Panc1 (cell line): ENCODE results near the gene MFSD2A. TPM values are rescaled to one million over a fixed set of nuclear protein-coding genes. Genes with fewer than 3 reads are reported as not detected.

ENCODE experiments used
- ATAC-seq: fragments of 200-7000 bp; cut with Tn5 transposase; 2 replicates; pipeline ENCODE4 v1.9.1; 2020; ENCODE audit warnings: mild to moderate bottlenecking, moderate library complexity
- BruUV-seq: library from RNA; stranded (reverse); fragments of 400-500 nt; replicated peaks from 2 replicates; lab custom pipeline; 2021; lab: Mats Ljungman, UMichigan
- CTCF ChIA-PET: fragments of 300-600 bp; sonication (Branson Sonifier 250); formaldehyde crosslinking; loops from one replicate; lab custom pipeline; 2022; ENCODE audit warnings: antibody characterized with exemption; lab: Charles Lee
- POLR2A ChIA-PET: fragments of 300-600 bp; sonication (Branson Sonifier 250); formaldehyde crosslinking; loops from one replicate; lab custom pipeline; 2022; ENCODE audit warnings: antibody characterized with exemption; lab: Charles Lee
- DNase-seq: peaks from one replicate; pipeline ENCODE4 v3.0.0-alpha.2; 2010; ENCODE audit warnings: low read depth, low spot score
- H3K27ac ChIP-seq: 2 replicates; pipeline ENCODE4 v1.5.1; 2011; ENCODE audit warnings: mild to moderate bottlenecking, low read length, inconsistent platforms
- H3K27me3 ChIP-seq: fragments of 200-500 bp; sonication (Bioruptor generic); 2 replicates; pipeline ENCODE4 v1.6.0; 2014; ENCODE audit warnings: low read length, inconsistent platforms; ENCODE audit not compliant: control insufficient read depth, insufficient read depth
- H3K36me3 ChIP-seq: fragments of 200-500 bp; sonication (Bioruptor generic); 2 replicates; pipeline ENCODE4 v1.5.1; 2014; ENCODE audit warnings: inconsistent platforms, mild to moderate bottlenecking, low read length, moderate library complexity; ENCODE audit not compliant: control insufficient read depth, insufficient read depth
- H3K4me1 ChIP-seq: 2 replicates; pipeline ENCODE4 v1.5.1; 2011; ENCODE audit warnings: inconsistent platforms, mild to moderate bottlenecking, low read length, moderate library complexity; ENCODE audit not compliant: control insufficient read depth, insufficient read depth
- H3K4me3 ChIP-seq, 2 experiments: 2 replicates each; pipeline ENCODE4 v1.5.1; 2011 to 2012; ENCODE audit warnings: low read depth in 2 of 2, low read length in 2 of 2, mild to moderate bottlenecking in 2 of 2, inconsistent platforms in 1 of 2, moderate library complexity in 1 of 2
- H3K9me3 ChIP-seq: fragments of 200-500 bp; sonication (Bioruptor generic); 2 replicates; pipeline ENCODE4 v1.5.1; 2014; ENCODE audit warnings: low read depth, mild to moderate bottlenecking, inconsistent platforms, low read length, moderate library complexity; ENCODE audit not compliant: control insufficient read depth, insufficient read depth
- POLR2AphosphoS5 ChIP-seq: IDR thresholded peaks from 2 replicates; pipeline ENCODE4 v1.6.1; 2012; ENCODE audit warnings: mild to moderate bottlenecking, low read depth, low read length, moderate library complexity
- SIN3A ChIP-seq: IDR thresholded peaks from 2 replicates; pipeline ENCODE4 v1.6.1; 2012; ENCODE audit warnings: low read depth, mild to moderate bottlenecking, low read length, moderate library complexity, borderline replicate concordance; ENCODE audit not compliant: insufficient read depth
- TCF7L2 ChIP-seq: IDR thresholded peaks from 2 replicates; pipeline ENCODE4 v1.6.1; 2011; ENCODE audit warnings: mild to moderate bottlenecking, low read depth, low read length, inconsistent platforms
- in situ Hi-C: cut with HindIII; loops from 2 replicates; pipeline ENCODE4 v1.10.0; 2016; ENCODE audit warnings: low sequenced_read_pairs, low pct_unique_long_range_greater_than_20kb
- intact Hi-C: fragments of 100-400 bp; cut with micrococcal nuclease; formaldehyde crosslinking; loops from one replicate; pipeline ENCODE4 v1.10.0; 2022; ENCODE audit not compliant: unreplicated experiment
- total RNA-seq: library from RNA; stranded (reverse); gene quantifications from one replicate; pipeline ENCODE4 v1.2.1, GENCODE V29; 2021; ENCODE audit not compliant: unreplicated experiment
- TF ChIP-seq, protein P1 (sequence below): fragments of 450-650 bp; IDR thresholded peaks from 2 replicates; pipeline ENCODE4 v1.5.1; 2017; ENCODE audit warnings: mild to moderate bottlenecking
- TF ChIP-seq, protein P2 (sequence below), 2 experiments: IDR thresholded peaks; 2 replicates each; pipeline ENCODE4 v1.6.1; 2011 to 2012; ENCODE audit warnings: low read depth in 2 of 2, control low read depth in 1 of 2, low read length in 1 of 2, mild to moderate bottlenecking in 1 of 2, moderate library complexity in 1 of 2; ENCODE audit not compliant: insufficient read depth in 1 of 2

Gene MFSD2A
- total RNA-seq, 1 experiment from 2014 or later, result 1.2 TPM

- no peak overlapping the region for H3K27ac ChIP-seq
- no peaks in the 10 kb centered on the region for H3K36me3 ChIP-seq
- BruUV-seq, result no TSS peak
- TF ChIP-seq, protein P1, sequence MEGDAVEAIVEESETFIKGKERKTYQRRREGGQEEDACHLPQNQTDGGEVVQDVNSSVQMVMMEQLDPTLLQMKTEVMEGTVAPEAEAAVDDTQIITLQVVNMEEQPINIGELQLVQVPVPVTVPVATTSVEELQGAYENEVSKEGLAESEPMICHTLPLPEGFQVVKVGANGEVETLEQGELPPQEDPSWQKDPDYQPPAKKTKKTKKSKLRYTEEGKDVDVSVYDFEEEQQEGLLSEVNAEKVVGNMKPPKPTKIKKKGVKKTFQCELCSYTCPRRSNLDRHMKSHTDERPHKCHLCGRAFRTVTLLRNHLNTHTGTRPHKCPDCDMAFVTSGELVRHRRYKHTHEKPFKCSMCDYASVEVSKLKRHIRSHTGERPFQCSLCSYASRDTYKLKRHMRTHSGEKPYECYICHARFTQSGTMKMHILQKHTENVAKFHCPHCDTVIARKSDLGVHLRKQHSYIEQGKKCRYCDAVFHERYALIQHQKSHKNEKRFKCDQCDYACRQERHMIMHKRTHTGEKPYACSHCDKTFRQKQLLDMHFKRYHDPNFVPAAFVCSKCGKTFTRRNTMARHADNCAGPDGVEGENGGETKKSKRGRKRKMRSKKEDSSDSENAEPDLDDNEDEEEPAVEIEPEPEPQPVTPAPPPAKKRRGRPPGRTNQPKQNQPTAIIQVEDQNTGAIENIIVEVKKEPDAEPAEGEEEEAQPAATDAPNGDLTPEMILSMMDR, result no peak
- TF ChIP-seq TCF7L2 (no peak), SIN3A (no peak), POLR2AphosphoS5 (no peak)
- TF ChIP-seq, protein P2, sequence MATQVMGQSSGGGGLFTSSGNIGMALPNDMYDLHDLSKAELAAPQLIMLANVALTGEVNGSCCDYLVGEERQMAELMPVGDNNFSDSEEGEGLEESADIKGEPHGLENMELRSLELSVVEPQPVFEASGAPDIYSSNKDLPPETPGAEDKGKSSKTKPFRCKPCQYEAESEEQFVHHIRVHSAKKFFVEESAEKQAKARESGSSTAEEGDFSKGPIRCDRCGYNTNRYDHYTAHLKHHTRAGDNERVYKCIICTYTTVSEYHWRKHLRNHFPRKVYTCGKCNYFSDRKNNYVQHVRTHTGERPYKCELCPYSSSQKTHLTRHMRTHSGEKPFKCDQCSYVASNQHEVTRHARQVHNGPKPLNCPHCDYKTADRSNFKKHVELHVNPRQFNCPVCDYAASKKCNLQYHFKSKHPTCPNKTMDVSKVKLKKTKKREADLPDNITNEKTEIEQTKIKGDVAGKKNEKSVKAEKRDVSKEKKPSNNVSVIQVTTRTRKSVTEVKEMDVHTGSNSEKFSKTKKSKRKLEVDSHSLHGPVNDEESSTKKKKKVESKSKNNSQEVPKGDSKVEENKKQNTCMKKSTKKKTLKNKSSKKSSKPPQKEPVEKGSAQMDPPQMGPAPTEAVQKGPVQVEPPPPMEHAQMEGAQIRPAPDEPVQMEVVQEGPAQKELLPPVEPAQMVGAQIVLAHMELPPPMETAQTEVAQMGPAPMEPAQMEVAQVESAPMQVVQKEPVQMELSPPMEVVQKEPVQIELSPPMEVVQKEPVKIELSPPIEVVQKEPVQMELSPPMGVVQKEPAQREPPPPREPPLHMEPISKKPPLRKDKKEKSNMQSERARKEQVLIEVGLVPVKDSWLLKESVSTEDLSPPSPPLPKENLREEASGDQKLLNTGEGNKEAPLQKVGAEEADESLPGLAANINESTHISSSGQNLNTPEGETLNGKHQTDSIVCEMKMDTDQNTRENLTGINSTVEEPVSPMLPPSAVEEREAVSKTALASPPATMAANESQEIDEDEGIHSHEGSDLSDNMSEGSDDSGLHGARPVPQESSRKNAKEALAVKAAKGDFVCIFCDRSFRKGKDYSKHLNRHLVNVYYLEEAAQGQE (IDR thresholded peaks at IDR 0.05; ENCODE audit: insufficient read depth in 1 of 2, low read depth in 2 of 2, low read length in 1 of 2), result no peak
- no peak for ATAC-seq
- H3K27me3 ChIP-seq, result no peaks in the 10 kb centered on the region
- in situ Hi-C loops (no loop called here), intact Hi-C loops (no loop called here)
- no peak for DNase-seq
- CTCF ChIA-PET, result interaction anchor here (0.6 kb wide), 3 partner anchors 85 to 313 kb away, joined by 3 to 8 read pairs (median 4); no protein-coding TSS in a partner anchor
- H3K4me3 ChIP-seq, result no peak overlapping the region
- no peaks in the 10 kb centered on the region for H3K4me1 ChIP-seq
- POLR2A ChIA-PET, result interaction anchor here (0.6 kb wide), 1 partner anchor 99 kb away, joined by 4 read pairs; no protein-coding TSS in a partner anchor
- no peaks in the 10 kb centered on the region for H3K9me3 ChIP-seq
Observed at GRCh38 chr1:40014253-40014706, 59.3 kb downstream of the MFSD2A start.

- peak; percentile 95 for ATAC-seq
- no peak overlapping the region for H3K4me3 ChIP-seq
- in situ Hi-C loops (no loop called here), intact Hi-C loops (no loop called here)
- CTCF ChIA-PET, result interaction anchor here (0.6 kb wide), 1 partner anchor 215 kb away, joined by 3 read pairs; no protein-coding TSS in a partner anchor
- BruUV-seq, result no TSS peak
- DNase-seq, result peak; percentile 94
- no peaks in the 10 kb centered on the region for H3K27me3 ChIP-seq
- POLR2A ChIA-PET, result no interaction called here
- H3K9me3 ChIP-seq, result no peaks in the 10 kb centered on the region
- H3K27ac ChIP-seq, result no peak overlapping the region
- H3K36me3 ChIP-seq, result no peaks in the 10 kb centered on the region
- H3K4me1 ChIP-seq, result no peaks in the 10 kb centered on the region
- TF ChIP-seq POLR2AphosphoS5, result no peak
- TF ChIP-seq SIN3A, result no peak
- TF ChIP-seq, protein P2 (IDR thresholded peaks at IDR 0.05; ENCODE audit: insufficient read depth in 1 of 2, low read depth in 2 of 2, low read length in 1 of 2), result no peak
Observed at GRCh38 chr1:40014812-40015594, 60.1 kb downstream of the MFSD2A start.
